GM06990 (cell line): ENCODE results near the gene ASMTL.

Experiments
- DNase-seq: peaks from one replicate; pipeline ENCODE4 v3.0.0-alpha.2; 2011; ENCODE audit not compliant: insufficient read length; ENCODE audit errors: extremely low read depth
- H3K27me3 ChIP-seq: replicated peaks from 2 replicates; pipeline ENCODE4 v1.6.0; 2011; ENCODE audit warnings: low read length; ENCODE audit not compliant: control insufficient read depth, insufficient read depth
- H3K36me3 ChIP-seq: 2 replicates; pipeline ENCODE4 v1.5.1; 2011; ENCODE audit warnings: low read length; ENCODE audit not compliant: control insufficient read depth, insufficient read depth
- H3K4me3 ChIP-seq: replicated peaks from 2 replicates; pipeline ENCODE4 v1.5.1; 2011; ENCODE audit warnings: low read depth, mild to moderate bottlenecking, control low read depth, low read length
- TF ChIP-seq, protein P1 (sequence below): IDR thresholded peaks from 2 replicates; pipeline ENCODE4 v1.5.1; 2011; ENCODE audit warnings: low read length, control low read depth, mild to moderate bottlenecking, inconsistent platforms; ENCODE audit not compliant: insufficient read depth, poor library complexity, severe bottlenecking

ASMTL gene

GRCh38 chrX:1455948-1456280, 3.2 kb upstream of the ASMTL start:
- DNase-seq: no peak
- H3K4me3 ChIP-seq: no peak overlapping the region
- TF ChIP-seq, protein P1, sequence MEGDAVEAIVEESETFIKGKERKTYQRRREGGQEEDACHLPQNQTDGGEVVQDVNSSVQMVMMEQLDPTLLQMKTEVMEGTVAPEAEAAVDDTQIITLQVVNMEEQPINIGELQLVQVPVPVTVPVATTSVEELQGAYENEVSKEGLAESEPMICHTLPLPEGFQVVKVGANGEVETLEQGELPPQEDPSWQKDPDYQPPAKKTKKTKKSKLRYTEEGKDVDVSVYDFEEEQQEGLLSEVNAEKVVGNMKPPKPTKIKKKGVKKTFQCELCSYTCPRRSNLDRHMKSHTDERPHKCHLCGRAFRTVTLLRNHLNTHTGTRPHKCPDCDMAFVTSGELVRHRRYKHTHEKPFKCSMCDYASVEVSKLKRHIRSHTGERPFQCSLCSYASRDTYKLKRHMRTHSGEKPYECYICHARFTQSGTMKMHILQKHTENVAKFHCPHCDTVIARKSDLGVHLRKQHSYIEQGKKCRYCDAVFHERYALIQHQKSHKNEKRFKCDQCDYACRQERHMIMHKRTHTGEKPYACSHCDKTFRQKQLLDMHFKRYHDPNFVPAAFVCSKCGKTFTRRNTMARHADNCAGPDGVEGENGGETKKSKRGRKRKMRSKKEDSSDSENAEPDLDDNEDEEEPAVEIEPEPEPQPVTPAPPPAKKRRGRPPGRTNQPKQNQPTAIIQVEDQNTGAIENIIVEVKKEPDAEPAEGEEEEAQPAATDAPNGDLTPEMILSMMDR: no peak
- H3K36me3 ChIP-seq: no peaks in the 10 kb centered on the region
- no peaks in the 10 kb centered on the region for H3K27me3 ChIP-seq

DNA sequence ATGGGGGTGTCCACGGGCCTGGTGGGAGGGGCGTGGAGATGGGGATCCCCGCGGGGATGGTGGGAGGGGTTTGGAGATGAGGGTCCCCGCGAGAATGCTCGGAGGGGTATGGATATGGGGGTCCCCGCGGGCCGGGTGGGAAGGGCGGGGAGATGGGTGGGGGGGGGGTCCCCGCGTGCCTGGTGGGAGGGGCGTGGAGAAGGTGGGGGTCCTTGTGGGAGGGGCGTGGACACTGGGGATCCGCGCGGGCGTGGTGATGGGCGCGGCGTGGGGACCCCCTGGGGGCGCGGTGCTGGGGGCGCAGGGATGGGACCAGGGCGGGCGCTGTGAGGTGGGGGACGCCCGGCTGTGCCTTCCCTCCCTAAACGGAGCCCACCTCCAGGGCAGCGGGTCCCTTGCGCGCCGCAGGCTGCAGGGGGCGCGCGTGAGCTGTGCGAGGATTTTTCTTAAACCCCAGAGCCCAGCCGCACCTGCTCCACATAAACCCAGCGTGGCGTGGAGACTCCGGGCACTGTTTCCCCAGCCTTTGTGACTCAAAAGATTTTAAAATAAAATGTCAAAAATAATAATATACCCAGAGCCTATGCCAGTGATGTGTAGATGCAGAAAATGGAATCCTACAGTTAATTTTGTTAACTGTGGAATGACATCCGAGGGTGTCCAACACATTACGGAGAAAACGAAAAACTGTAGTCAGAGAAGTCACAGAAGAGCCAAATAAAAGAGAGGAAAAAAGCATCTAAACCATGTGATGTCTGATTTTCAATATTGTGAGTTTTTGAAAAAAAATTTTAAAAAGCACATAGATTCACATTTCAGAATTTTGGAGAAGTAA, 1.5 kb upstream of the ASMTL start:
- TF ChIP-seq, protein P1: peak; percentile 96
- Histone ChIP-seq H3K36me3 (no peaks in the 10 kb centered on the region; the same call in 1 of the 2 replicates), H3K4me3 (peak overlapping the region; percentile 66), H3K27me3 (no peaks in the 10 kb centered on the region)
- DNase-seq: peak; percentile 93

DNA sequence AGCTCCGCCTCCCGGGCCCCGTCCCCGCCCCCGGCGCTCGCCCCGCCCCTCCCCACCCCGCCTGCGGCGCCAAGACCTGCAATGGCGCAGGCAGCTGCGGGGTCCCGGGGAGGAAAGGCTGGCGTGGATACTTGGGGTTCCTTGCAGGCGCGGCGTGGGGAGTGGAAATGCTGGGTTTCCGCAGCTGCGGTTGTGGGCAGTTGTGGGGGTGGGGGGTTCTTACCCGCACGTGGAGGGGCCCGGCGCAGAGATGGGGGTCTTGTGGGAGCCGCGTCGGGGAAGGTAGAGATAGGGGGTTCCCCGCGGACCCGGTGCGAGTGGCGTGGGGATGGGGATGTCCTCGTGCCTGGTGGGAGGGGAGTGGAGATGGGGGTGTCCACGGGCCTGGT, 680 bp upstream of the ASMTL start:
- Histone ChIP-seq H3K36me3 (peaks cover 6% of the 10 kb centered on the region), H3K27me3 (no peaks in the 10 kb centered on the region), H3K4me3 (peak overlapping the region; percentile 75)
- DNase-seq: no peak
- TF ChIP-seq, protein P1: no peak

GRCh38 chrX:1451661-1452515, 821 bp downstream of the ASMTL start:
- H3K27me3 ChIP-seq: no peaks in the 10 kb centered on the region
- peaks cover 6% of the 10 kb centered on the region for H3K36me3 ChIP-seq
- H3K4me3 ChIP-seq: peak overlapping the region; percentile 94
- TF ChIP-seq, protein P1: no peak
- DNase-seq: no peak

DNA sequence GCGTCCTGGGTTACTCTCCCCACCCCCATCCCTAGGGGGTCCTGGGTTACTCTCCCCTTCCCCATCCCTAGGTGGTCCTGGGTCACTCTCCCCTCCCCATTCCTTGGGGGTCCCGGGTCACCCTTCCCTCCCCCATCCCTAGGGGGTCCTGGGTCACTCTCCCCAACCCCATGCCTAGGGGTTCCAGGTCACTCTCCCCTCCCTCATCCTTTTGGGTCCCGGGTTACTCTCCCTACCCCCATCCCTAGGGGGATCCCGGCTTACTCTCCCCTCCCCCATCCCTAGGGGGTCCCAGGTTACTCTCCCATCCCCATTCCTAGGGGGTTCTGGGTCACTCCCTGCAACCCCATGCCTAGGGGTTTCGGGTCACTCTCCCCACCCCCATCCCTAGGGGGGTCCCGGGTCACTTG, 1.5 kb downstream of the ASMTL start:
- TF ChIP-seq, protein P1: no peak
- Histone ChIP-seq H3K36me3 (peaks cover 6% of the 10 kb centered on the region), H3K27me3 (no peaks in the 10 kb centered on the region), H3K4me3 (peak overlapping the region; percentile 94)
- no peak for DNase-seq
